Brain microvascular endothelial cell (primary cell): ENCODE results near the gene F3.

Experiments
- DNase-seq: peaks from one replicate; pipeline ENCODE4 v3.0.0-alpha.2; 2020
- H3K27ac ChIP-seq: fragments of 250-450 bp; sonication (Bioruptor Pico); 2 replicates; pipeline ENCODE4 v1.5.1; 2020; ENCODE audit warnings: mild to moderate bottlenecking, moderate library complexity
- H3K27me3 ChIP-seq: fragments of 250-450 bp; sonication (Bioruptor Pico); replicated peaks from 2 replicates; pipeline ENCODE4 v1.5.1; 2020; ENCODE audit warnings: mild to moderate bottlenecking
- H3K36me3 ChIP-seq: fragments of 250-450 bp; sonication (Bioruptor Pico); replicated peaks from 2 replicates; pipeline ENCODE4 v1.5.1; 2020; ENCODE audit warnings: mild to moderate bottlenecking
- H3K4me3 ChIP-seq: 2 replicates; pipeline ENCODE4 v1.5.1; 2011; ENCODE audit warnings: low read depth, mild to moderate bottlenecking, control low read depth, low read length, moderate library complexity
- in situ Hi-C: cut with HindIII; loops from 2 replicates; pipeline ENCODE4 v1.10.0; 2017; ENCODE audit warnings: low sequenced_read_pairs, low pct_ligation_motif_present
- TF ChIP-seq, protein P1 (sequence below): IDR thresholded peaks from 2 replicates; pipeline ENCODE4 v1.5.1; 2011; ENCODE audit warnings: low read depth, mild to moderate bottlenecking, moderate library complexity, low read length, control low read depth, inconsistent platforms; ENCODE audit errors: missing control alignments

The F3 gene

DNA sequence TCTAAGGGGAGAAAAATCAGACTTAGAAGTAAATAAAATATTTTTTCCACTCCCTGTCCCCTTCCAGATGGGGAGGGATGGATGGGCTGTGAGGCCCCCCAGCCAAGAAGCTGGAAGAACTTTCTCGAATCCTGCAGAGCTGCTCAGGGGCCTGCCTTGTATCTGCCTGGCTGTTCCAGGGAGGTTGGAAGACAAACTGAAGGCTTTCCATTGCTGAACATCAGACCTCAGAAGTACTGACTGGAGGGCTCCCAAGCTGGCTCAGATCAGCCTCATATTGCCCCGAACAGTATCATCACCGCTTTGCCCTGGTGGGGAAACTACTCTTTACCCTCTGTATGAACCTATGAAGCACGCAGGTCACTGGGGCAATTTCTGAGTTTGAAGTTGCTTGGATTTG, 12.4 kb upstream of the F3 start:
- in situ Hi-C loops = no loop called here
- H3K4me3 ChIP-seq = no peak overlapping the region
- H3K27me3 ChIP-seq = no peaks in the 10 kb centered on the region
- no peak overlapping the region for H3K27ac ChIP-seq
- TF ChIP-seq, protein P1, sequence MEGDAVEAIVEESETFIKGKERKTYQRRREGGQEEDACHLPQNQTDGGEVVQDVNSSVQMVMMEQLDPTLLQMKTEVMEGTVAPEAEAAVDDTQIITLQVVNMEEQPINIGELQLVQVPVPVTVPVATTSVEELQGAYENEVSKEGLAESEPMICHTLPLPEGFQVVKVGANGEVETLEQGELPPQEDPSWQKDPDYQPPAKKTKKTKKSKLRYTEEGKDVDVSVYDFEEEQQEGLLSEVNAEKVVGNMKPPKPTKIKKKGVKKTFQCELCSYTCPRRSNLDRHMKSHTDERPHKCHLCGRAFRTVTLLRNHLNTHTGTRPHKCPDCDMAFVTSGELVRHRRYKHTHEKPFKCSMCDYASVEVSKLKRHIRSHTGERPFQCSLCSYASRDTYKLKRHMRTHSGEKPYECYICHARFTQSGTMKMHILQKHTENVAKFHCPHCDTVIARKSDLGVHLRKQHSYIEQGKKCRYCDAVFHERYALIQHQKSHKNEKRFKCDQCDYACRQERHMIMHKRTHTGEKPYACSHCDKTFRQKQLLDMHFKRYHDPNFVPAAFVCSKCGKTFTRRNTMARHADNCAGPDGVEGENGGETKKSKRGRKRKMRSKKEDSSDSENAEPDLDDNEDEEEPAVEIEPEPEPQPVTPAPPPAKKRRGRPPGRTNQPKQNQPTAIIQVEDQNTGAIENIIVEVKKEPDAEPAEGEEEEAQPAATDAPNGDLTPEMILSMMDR = no peak
- DNase-seq = no peak
- no peaks in the 10 kb centered on the region for H3K36me3 ChIP-seq

DNA sequence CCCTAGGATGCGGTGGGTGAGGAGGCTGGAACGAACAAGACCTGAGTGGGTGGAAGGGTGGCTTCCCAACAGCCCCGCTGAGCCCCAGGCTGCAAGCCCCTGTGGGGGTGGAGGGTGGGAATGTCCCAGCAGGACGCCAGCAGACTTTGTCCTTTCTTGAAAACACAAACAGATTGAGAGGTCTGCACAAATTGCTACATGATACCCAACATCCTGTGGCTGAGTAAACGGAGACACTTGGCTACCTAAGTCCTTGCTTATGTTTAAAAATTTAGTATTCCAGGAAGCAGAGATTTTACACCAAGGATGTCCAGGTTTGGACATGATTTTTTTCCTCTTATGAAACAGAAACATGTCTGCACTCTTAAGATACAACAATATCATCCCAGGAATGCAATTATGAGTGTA, 11.8 kb upstream of the F3 start:
- H3K27ac ChIP-seq = no peak overlapping the region
- TF ChIP-seq, protein P1 = no peak
- H3K27me3 ChIP-seq = no peaks in the 10 kb centered on the region
- in situ Hi-C loops = no loop called here
- peak; percentile 32 for DNase-seq
- no peaks in the 10 kb centered on the region for H3K36me3 ChIP-seq
- no peak overlapping the region for H3K4me3 ChIP-seq

DNA sequence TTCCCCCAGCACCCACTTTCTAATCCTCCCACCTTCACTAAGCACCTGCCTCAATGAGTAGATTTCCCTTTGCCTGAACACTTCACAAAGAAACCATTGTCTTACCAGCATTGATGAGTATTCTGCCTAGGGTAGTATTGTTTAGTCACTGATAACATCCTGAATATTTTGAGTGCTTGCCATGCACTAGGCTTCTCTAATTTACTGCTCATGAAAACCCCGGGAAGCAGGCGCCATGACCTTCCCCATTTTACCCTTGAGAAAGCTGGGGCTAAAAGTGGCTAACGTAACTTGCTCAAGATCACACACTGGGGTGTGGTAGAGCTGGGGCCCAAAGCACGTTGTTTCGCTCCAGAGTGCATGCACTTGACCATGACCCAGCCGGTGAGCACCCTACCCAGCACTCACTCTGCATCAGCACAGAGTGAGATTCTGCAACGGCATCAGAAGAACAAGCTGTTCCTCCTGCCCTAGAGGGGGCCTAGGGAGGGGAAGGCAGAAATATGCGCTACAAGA, 10.6 kb upstream of the F3 start:
- in situ Hi-C loops = no loop called here
- TF ChIP-seq, protein P1 = no peak
- Histone ChIP-seq H3K36me3 (no peaks in the 10 kb centered on the region), H3K4me3 (no peak overlapping the region), H3K27me3 (no peaks in the 10 kb centered on the region), H3K27ac (no peak overlapping the region)
- no peak for DNase-seq

DNA sequence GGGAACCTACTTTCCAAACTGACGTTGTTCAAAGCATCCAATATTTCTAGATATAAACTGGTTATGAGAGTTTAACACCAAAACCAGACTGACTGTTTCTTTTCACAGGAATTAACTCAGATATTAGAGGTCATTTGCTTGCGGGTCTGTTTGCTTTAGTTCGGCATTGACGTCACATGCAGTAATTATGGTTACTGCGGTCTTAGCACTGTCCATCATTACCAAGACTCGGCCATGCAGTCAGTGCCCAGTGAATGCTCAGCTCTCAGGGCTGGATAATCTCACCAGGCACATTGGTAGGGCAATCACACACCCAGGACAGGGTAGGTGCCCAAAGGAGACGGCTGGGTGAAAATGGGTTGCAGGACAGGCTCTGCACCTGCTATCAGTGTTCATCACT, 9.9 kb upstream of the F3 start:
- H3K27ac ChIP-seq = no peak overlapping the region

DNA sequence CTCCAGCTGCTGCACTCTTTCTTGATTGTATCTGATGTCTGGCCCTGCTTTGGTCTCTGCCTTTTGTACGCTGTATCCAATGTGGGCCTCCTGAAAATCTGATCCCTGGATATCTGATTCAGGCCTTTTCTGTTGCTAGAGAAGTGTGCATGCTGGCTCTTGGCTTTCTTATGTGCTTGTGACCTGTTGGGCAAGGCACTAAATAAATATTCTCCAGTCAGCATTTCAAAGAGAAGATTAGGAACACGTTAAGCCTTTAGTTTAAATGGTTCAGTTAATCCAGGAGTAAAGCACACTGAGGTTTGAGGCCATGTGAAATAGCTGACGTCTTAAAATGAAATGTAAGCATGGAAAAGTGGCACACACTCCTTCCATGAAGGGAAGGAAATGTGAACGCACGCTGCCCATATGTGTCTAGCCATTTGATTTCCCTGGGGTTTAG, 9.3 kb upstream of the F3 start:
- TF ChIP-seq, protein P1 = no peak
- no peak for DNase-seq
- no peak overlapping the region for H3K4me3 ChIP-seq
- H3K27me3 ChIP-seq = no peaks in the 10 kb centered on the region
- H3K27ac ChIP-seq = no peak overlapping the region
- in situ Hi-C loops = no loop called here
- no peaks in the 10 kb centered on the region for H3K36me3 ChIP-seq

More for the DNA sequence above, 9.9 kb upstream of the F3 start:
- TF ChIP-seq, protein P1 = no peak
- no peaks in the 10 kb centered on the region for H3K36me3 ChIP-seq
- DNase-seq = no peak
- H3K4me3 ChIP-seq = no peak overlapping the region
- in situ Hi-C loops = no loop called here
- H3K27me3 ChIP-seq = no peaks in the 10 kb centered on the region

DNA sequence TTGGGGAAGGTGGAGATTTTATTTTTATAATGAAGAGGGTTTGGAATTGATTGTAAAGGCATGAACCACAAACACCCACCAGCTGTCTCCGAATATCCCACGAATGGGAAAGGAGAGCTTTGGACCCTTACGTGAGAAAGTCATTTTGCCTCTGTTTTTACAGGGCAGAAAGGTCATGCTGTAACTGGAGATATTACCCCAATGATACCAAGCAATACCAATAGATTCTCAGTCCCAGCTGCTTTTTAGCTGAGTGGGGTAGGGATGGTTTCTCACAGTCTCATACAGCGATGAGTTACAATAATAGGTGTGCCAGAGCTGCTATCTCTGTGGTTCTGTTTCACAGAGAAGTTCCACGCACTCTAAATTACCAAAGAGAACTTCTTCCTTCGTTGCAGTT, 8.8 kb upstream of the F3 start:
- TF ChIP-seq, protein P1 = no peak
- in situ Hi-C loops = no loop called here
- no peaks in the 10 kb centered on the region for H3K27me3 ChIP-seq

More for the DNA sequence above, 8.8 kb upstream of the F3 start:
- DNase-seq = no peak
- H3K36me3 ChIP-seq = no peaks in the 10 kb centered on the region
- no peak overlapping the region for H3K4me3 ChIP-seq
- no peak overlapping the region for H3K27ac ChIP-seq
